ENCODE data around the gene ZFP1. TPM values are rescaled to one million over a fixed set of nuclear protein-coding genes. Genes with fewer than 3 reads are reported as not detected.

The ZFP1 gene
- total RNA-seq, 1 experiment from 2014 or later, result 10.6 TPM

DNA sequence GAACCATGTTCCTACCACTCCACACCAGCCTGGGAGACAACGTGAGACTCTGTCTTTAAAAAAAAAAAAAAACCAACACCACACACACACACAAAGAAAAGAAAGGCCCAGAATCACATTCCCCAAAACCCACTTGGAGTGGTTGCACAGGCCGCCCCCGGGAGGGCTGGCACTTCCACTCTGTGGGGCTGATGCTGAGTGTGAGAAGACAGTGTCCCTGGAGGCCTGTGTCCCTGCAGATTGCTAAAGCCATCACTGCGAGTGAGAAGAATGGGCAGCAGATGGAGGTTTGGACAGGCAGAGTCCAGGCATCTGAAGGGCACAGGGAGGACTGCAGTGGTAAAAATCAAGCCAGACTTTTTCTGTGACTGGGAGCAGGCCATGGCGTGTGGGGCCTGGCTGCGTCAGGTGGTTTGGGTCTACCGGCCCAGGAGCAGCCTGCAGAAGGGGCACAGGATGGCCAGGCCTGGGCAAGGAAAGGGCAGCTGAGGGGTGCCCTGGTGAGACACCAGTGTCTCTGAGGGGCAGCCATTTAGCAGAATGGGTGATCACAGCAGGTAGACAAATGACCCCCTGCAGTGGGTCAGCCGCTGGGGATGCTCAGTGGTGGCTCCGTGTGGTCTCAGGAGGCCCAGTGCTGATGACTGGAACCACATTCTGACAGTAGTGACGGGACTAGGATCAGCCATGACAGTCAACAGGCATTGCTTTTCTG is 45.6 kb downstream of the ZFP1 start:
- Mint-ChIP-seq H3K27ac (ENCODE audit: unreplicated experiment) (no peak overlapping the region), H3K4me1 (ENCODE audit: low read depth, unreplicated experiment) (peaks cover 17% of the 10 kb centered on the region), H3K27me3 (ENCODE audit: unreplicated experiment) (peaks cover 74% of the 10 kb centered on the region), H3K4me3 (ENCODE audit: low read depth, unreplicated experiment) (no peak overlapping the region), H3K9me3 (ENCODE audit: low read depth, unreplicated experiment) (no peaks in the 10 kb centered on the region), H3K36me3 (ENCODE audit: insufficient read depth, unreplicated experiment) (peaks cover 6% of the 10 kb centered on the region)
- intact Hi-C loops (cut with micrococcal nuclease; ENCODE audit: unreplicated experiment), result no loop called here
- TF ChIP-seq, protein P1, sequence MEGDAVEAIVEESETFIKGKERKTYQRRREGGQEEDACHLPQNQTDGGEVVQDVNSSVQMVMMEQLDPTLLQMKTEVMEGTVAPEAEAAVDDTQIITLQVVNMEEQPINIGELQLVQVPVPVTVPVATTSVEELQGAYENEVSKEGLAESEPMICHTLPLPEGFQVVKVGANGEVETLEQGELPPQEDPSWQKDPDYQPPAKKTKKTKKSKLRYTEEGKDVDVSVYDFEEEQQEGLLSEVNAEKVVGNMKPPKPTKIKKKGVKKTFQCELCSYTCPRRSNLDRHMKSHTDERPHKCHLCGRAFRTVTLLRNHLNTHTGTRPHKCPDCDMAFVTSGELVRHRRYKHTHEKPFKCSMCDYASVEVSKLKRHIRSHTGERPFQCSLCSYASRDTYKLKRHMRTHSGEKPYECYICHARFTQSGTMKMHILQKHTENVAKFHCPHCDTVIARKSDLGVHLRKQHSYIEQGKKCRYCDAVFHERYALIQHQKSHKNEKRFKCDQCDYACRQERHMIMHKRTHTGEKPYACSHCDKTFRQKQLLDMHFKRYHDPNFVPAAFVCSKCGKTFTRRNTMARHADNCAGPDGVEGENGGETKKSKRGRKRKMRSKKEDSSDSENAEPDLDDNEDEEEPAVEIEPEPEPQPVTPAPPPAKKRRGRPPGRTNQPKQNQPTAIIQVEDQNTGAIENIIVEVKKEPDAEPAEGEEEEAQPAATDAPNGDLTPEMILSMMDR (IDR thresholded peaks at IDR 0.05; ENCODE audit: unreplicated experiment), result no peak
- DNase-seq, result no peak
- CTCF ChIA-PET, result interaction anchor here (0.7 kb wide), 1 partner anchor 358 kb away, joined by 3 read pairs; no protein-coding TSS in a partner anchor
- no TSS peak for BruUV-seq (replicated peaks)

DNA sequence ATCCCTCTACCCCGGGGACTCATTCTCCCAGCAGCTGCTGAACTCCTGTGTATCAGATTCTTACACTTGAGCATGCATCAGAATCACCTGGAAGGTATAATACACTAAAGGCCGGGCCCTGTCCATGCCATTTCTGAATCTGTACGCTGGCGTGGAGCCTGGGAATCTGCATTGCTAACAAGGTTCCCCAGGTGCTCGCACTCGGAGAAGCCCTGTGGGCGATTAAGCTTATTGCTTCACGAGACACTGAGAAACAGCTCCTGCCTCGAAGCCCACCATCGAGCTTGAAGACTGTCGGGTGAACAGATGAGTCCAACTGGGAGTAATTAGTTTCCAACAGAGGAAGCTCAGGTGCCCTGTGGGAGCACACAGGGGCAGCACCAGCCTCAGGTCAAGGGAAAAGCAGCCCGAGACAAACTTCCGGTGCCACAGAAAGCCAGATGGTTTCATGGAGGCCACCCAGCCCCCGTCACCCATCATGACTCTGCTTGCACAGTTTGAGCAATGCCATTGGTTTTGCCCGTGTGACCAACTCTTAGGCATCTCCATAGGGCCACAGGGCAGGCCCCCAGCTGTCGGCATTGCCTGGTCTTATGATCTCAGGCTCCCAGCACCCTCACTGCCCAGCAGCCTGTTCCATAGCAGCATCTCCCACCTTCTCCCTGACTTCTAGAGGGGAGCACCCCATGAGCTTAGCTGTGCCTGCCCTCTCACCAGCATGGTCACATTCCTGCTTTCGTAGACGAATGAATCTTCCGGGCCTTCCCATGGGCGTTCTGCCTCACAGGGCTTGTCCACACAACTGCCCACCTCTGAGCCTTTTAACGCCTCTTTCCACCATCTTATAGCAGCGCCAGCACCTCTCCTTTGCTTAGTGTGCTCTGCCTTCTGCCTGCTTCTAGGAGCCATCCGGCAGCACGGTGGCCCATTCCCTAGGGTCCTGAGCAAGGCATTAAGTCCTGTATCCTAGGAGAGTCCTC is 47.8 kb downstream of the ZFP1 start:
- peaks cover 6% of the 10 kb centered on the region for H3K36me3 Mint-ChIP-seq (ENCODE audit: insufficient read depth, unreplicated experiment)
- peaks cover 60% of the 10 kb centered on the region for H3K27me3 Mint-ChIP-seq (ENCODE audit: unreplicated experiment)
- no TSS peak for BruUV-seq (replicated peaks)
- no peak overlapping the region for H3K27ac Mint-ChIP-seq (ENCODE audit: unreplicated experiment)
- DNase-seq, result no peak
- intact Hi-C loops (cut with micrococcal nuclease; ENCODE audit: unreplicated experiment), result loop anchor here (5.0 kb wide), 1 partner anchor 266 kb away; the partner anchor contains the start of gene TMEM170A
- CTCF ChIA-PET, result interaction anchor here (1.1 to 1.2 kb wide), 2 partner anchors 50 to 238 kb away, joined by 3 read pairs; partner anchors contain the start of gene CFDP1
- H3K4me1 Mint-ChIP-seq (ENCODE audit: low read depth, unreplicated experiment), result peaks cover 17% of the 10 kb centered on the region
- H3K9me3 Mint-ChIP-seq (ENCODE audit: low read depth, unreplicated experiment), result no peaks in the 10 kb centered on the region
- TF ChIP-seq, protein P1 (IDR thresholded peaks at IDR 0.05; ENCODE audit: unreplicated experiment), result no peak
- no peak overlapping the region for H3K4me3 Mint-ChIP-seq (ENCODE audit: low read depth, unreplicated experiment)

GRCh38 chr16:75196836-75197235 is 48.5 kb downstream of the ZFP1 start:
- peaks cover 59% of the 10 kb centered on the region for H3K27me3 Mint-ChIP-seq (ENCODE audit: unreplicated experiment)
- TF ChIP-seq, protein P1 (IDR thresholded peaks at IDR 0.05; ENCODE audit: unreplicated experiment), result no peak
- intact Hi-C loops (cut with micrococcal nuclease; ENCODE audit: unreplicated experiment), result loop anchor here (5.0 kb wide), 1 partner anchor 265 kb away; the partner anchor contains the start of gene TMEM170A
- no peak overlapping the region for H3K4me3 Mint-ChIP-seq (ENCODE audit: low read depth, unreplicated experiment)
- H3K9me3 Mint-ChIP-seq (ENCODE audit: low read depth, unreplicated experiment), result no peaks in the 10 kb centered on the region
- DNase-seq, result no peak
- no peak overlapping the region for H3K27ac Mint-ChIP-seq (ENCODE audit: unreplicated experiment)
- BruUV-seq (replicated peaks), result no TSS peak
- peaks cover 6% of the 10 kb centered on the region for H3K36me3 Mint-ChIP-seq (ENCODE audit: insufficient read depth, unreplicated experiment)
- CTCF ChIA-PET, result interaction anchor here (1.1 to 1.2 kb wide), 2 partner anchors 49 to 237 kb away, joined by 3 read pairs; partner anchors contain the start of gene CFDP1
- peaks cover 17% of the 10 kb centered on the region for H3K4me1 Mint-ChIP-seq (ENCODE audit: low read depth, unreplicated experiment)

GRCh38 chr16:75197522-75198134 is 49.3 kb downstream of the ZFP1 start:
- no peak for DNase-seq
- CTCF ChIA-PET, result interaction anchor here (1.1 to 4.1 kb wide), 4 partner anchors 48 to 236 kb away, joined by 3 to 47 read pairs (median 5); partner anchors contain the start of gene CFDP1
- H3K4me3 Mint-ChIP-seq (ENCODE audit: low read depth, unreplicated experiment), result no peak overlapping the region
- H3K27ac Mint-ChIP-seq (ENCODE audit: unreplicated experiment), result no peak overlapping the region
- peaks cover 51% of the 10 kb centered on the region for H3K27me3 Mint-ChIP-seq (ENCODE audit: unreplicated experiment)
- no TSS peak for BruUV-seq (replicated peaks)
- TF ChIP-seq, protein P1 (IDR thresholded peaks at IDR 0.05; ENCODE audit: unreplicated experiment), result no peak
- peaks cover 14% of the 10 kb centered on the region for H3K4me1 Mint-ChIP-seq (ENCODE audit: low read depth, unreplicated experiment)
- intact Hi-C loops (cut with micrococcal nuclease; ENCODE audit: unreplicated experiment), result loop anchor here (5.0 kb wide), 1 partner anchor 265 kb away; the partner anchor contains the start of gene TMEM170A
- H3K36me3 Mint-ChIP-seq (ENCODE audit: insufficient read depth, unreplicated experiment), result peaks cover 6% of the 10 kb centered on the region
- H3K9me3 Mint-ChIP-seq (ENCODE audit: low read depth, unreplicated experiment), result no peaks in the 10 kb centered on the region
